AG04449 (cell line): ENCODE results near the gene SCT.

ENCODE experiments used
- CTCF ChIA-PET: fragments of 350-600 bp; formaldehyde crosslinking; extraction: SDS; loops from one replicate; lab custom pipeline; 2021; ENCODE audit warnings: antibody characterized with exemption; lab: Yijun Ruan, JAX
- POLR2A ChIA-PET: fragments of 400-600, 350-600 bp; formaldehyde crosslinking; extraction: SDS; loops from one replicate; lab custom pipeline; 2020; ENCODE audit warnings: antibody characterized with exemption, inconsistent platforms; lab: Yijun Ruan, JAX
- DNase-seq: peaks from one replicate; pipeline ENCODE4 v3.0.0-alpha.2; 2010; ENCODE audit warnings: low read depth, low spot score
- H3K4me3 ChIP-seq: 2 replicates; pipeline ENCODE4 v1.5.1; 2011; ENCODE audit warnings: low read depth, mild to moderate bottlenecking, control low read depth, low read length
- CTCF ChIP-seq: IDR thresholded peaks from one replicate; pipeline ENCODE4 v1.5.1; 2011; ENCODE audit warnings: mild to moderate bottlenecking, moderate library complexity, low read length, control low read depth, inconsistent platforms; ENCODE audit not compliant: insufficient read depth; ENCODE audit errors: missing control alignments

The SCT gene

GRCh38 chr11:593347-593746 lies 33.6 kb downstream of the SCT start:
- no peak for TF ChIP-seq CTCF
- no peak overlapping the region for H3K4me3 ChIP-seq
- DNase-seq = no peak
- ChIA-PET CTCF (no interaction called here), POLR2A (no interaction called here)

- ChIA-PET POLR2A (no interaction called here), CTCF (no interaction called here)
- TF ChIP-seq CTCF = no peak
These were observed 34.1 kb downstream of the SCT start for GRCh38 chr11:592918-593317.

GRCh38 chr11:592501-592900 lies 34.5 kb downstream of the SCT start:
- no peak for DNase-seq
- CTCF ChIA-PET = no interaction called here
- H3K4me3 ChIP-seq = no peak overlapping the region
- no peak for TF ChIP-seq CTCF
- POLR2A ChIA-PET = no interaction called here

More at GRCh38 chr11:592918-593317, 34.1 kb downstream of the SCT start:
- DNase-seq = no peak
- H3K4me3 ChIP-seq = no peak overlapping the region

- no peak for TF ChIP-seq CTCF
- DNase-seq = no peak
- CTCF ChIA-PET = interaction anchor here (1.0 kb wide), 1 partner anchor 13 kb away, joined by 3 read pairs; no protein-coding TSS in a partner anchor
- no peak overlapping the region for H3K4me3 ChIP-seq
- POLR2A ChIA-PET = no interaction called here
These were observed 36.0 kb downstream of the SCT start for GRCh38 chr11:590997-591396.

GRCh38 chr11:589798-590197 lies 37.2 kb downstream of the SCT start:
- no peak for DNase-seq
- POLR2A ChIA-PET = no interaction called here
- no peak overlapping the region for H3K4me3 ChIP-seq
- TF ChIP-seq CTCF = no peak
- CTCF ChIA-PET = no interaction called here

GRCh38 chr11:587978-588380 lies 39.0 kb downstream of the SCT start:
- ChIA-PET POLR2A (no interaction called here), CTCF (no interaction called here)
- TF ChIP-seq CTCF = no peak
- no peak overlapping the region for H3K4me3 ChIP-seq
- DNase-seq = no peak
